Mucosa of stomach (tissue), 1 donor: Measurements from ENCODE around the gene BTBD17.
A peak's percentile ranks its signal among the peaks of the same experiment; 100 is the strongest.

ENCODE experiments used
- H3K27me3 ChIP-seq: one replicate; pipeline ENCODE4 v1.7.0; 2013; ENCODE audit warnings: mild to moderate bottlenecking, low read length; ENCODE audit not compliant: control insufficient read depth, insufficient read depth
- H3K36me3 ChIP-seq: one replicate; pipeline ENCODE4 v1.7.0; 2013; ENCODE audit warnings: low read length; ENCODE audit not compliant: control insufficient read depth, insufficient read depth
- H3K4me1 ChIP-seq: one replicate; pipeline ENCODE4 v1.7.0; 2013; ENCODE audit warnings: mild to moderate bottlenecking, low read length; ENCODE audit not compliant: control insufficient read depth, insufficient read depth
- H3K4me3 ChIP-seq: one replicate; pipeline ENCODE4 v1.7.0; 2013; ENCODE audit warnings: low read length
- H3K9ac ChIP-seq: one replicate; pipeline ENCODE4 v1.7.0; 2013; ENCODE audit warnings: mild to moderate bottlenecking, low read length, moderate library complexity
- H3K9me3 ChIP-seq: one replicate; pipeline ENCODE4 v1.7.0; 2013; ENCODE audit warnings: mild to moderate bottlenecking, low read length, moderate library complexity; ENCODE audit not compliant: control insufficient read depth
- donor health status: Pancreatic carcinoma.

Gene BTBD17

DNA sequence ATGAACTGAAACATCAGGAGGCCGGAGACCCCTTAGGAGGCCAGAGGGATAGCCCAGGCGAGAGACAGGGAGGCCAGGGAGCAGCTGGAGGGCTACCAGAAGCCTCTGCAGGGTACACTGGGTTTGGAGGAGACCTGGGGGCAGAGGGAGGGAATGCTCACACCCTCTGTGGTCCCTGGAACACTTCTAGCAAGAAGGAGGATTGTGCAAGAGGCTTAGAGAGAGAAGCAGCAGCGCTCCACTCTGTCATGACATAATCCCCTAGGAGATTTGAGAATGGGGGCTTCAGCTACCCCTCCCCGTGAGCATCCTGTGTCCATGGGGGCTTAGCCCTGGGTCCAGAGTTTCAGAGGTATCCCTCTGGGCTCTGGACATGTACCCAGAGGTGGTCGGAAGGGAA is 21.5 kb upstream of the BTBD17 start:
- H3K36me3 ChIP-seq = no peaks in the 10 kb centered on the region
- no peak overlapping the region for H3K9ac ChIP-seq
- no peaks in the 10 kb centered on the region for H3K9me3 ChIP-seq
- H3K4me3 ChIP-seq = no peak overlapping the region
- no peaks in the 10 kb centered on the region for H3K27me3 ChIP-seq
- H3K4me1 ChIP-seq = peaks cover 37% of the 10 kb centered on the region

GRCh38 chr17:74380959-74381808 is 19.5 kb upstream of the BTBD17 start:
- peak overlapping the region; percentile 16 for H3K9ac ChIP-seq
- H3K27me3 ChIP-seq = no peaks in the 10 kb centered on the region

GRCh38 chr17:74380086-74380958 is 18.7 kb upstream of the BTBD17 start:
- peak overlapping the region; percentile 59 for H3K9ac ChIP-seq

More at GRCh38 chr17:74380959-74381808, 19.5 kb upstream of the BTBD17 start:
- H3K4me3 ChIP-seq = no peak overlapping the region
- H3K4me1 ChIP-seq = peaks cover 26% of the 10 kb centered on the region
- no peaks in the 10 kb centered on the region for H3K9me3 ChIP-seq
- H3K36me3 ChIP-seq = no peaks in the 10 kb centered on the region

DNA sequence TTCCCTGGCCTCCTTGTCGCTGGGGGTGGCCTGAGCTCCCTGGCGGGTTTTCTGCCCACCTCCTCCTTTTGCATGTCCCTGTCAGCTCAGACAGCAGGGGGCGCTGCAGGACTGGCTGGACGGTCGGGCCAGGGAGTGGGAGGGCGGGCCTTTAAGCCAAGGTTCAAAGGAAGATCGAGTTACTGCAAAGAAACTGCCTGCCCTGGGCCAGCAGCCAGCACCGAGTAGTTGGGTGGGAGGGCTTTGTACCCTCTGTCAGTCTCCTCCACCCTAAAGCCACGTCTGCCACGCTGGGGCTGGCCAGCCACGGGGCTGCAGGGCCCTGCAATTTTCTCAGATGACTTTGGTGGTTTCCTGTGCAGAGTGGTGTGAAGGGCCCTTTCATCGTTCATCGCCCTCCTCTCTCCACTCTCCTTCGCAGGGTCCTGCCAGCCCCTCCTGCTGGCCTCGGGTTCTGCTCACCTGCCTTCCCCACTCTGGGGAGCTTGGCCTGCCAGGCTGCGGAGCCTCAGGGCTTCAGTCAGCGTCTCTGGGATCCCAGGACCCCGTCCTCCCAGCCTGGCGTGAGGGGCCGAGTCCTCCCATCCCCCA is 17.9 kb upstream of the BTBD17 start:
- H3K4me1 ChIP-seq = peaks cover 31% of the 10 kb centered on the region
- peak overlapping the region; percentile 59 for H3K9ac ChIP-seq
- no peaks in the 10 kb centered on the region for H3K9me3 ChIP-seq
- no peaks in the 10 kb centered on the region for H3K36me3 ChIP-seq
- no peaks in the 10 kb centered on the region for H3K27me3 ChIP-seq
- H3K4me3 ChIP-seq = no peak overlapping the region

More at GRCh38 chr17:74380086-74380958, 18.7 kb upstream of the BTBD17 start:
- H3K9me3 ChIP-seq = no peaks in the 10 kb centered on the region
- H3K4me1 ChIP-seq = peaks cover 26% of the 10 kb centered on the region
- no peaks in the 10 kb centered on the region for H3K36me3 ChIP-seq
- H3K4me3 ChIP-seq = no peak overlapping the region
- H3K27me3 ChIP-seq = no peaks in the 10 kb centered on the region

DNA sequence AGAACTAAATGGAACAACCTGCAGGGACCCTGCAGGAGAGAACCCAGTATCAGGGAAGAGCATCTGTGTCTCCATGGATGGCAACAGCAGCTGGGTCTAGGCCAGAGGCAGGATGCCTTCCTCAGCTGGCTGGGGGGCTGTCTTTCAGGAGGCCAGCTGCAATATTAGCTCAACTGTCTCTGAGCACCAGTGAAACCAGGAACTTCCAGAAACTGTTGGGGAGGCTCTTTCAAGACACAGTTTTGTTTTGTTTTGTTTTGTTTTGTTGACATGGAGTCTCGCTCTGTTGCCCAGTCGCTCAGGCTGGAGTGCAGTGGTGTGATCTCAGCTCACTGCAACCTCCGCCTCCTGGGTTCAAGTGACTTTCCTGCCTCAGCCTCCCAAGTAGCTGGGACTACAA is 13.2 kb upstream of the BTBD17 start:
- H3K27me3 ChIP-seq = no peaks in the 10 kb centered on the region
- no peak overlapping the region for H3K4me3 ChIP-seq
- H3K9ac ChIP-seq = no peak overlapping the region
- no peaks in the 10 kb centered on the region for H3K9me3 ChIP-seq
- peaks cover 36% of the 10 kb centered on the region for H3K4me1 ChIP-seq
- H3K36me3 ChIP-seq = no peaks in the 10 kb centered on the region

DNA sequence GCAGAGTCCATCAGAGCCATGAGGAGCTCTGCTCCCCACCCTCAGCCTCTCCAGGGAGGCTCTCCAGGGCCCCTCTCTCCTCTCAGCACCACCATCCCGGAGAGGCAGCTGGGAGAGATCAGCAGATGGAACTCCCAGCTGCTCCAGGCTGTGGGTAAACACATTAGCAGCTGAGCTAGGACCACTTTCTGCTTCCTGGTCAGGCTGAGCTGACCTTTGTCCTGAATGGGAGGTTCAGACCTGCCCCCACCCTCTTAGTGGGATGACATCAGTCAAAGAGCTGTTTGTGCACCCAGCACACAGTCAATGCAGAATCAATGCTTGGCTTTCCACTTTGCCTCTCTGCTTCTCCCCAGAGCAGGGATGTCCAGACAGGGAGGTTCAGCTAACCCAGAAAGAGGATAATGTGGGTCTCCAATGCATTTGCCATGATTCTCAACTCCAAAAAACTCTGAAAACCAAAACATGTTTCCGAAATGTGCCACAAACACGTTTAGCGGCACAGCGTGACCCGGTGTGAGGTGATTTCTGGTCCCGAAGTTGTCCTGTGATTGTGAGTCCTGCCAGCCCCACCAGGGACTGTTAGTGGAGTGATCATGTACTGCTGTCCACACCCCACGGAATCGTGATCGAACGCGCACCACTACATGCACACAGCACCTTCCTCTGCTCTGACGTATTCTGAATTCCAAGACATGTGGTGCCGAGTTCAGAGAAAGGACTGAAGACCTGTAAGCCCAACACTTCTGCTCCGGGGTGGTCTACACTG is 12.4 kb upstream of the BTBD17 start:
- Histone ChIP-seq H3K9me3 (no peaks in the 10 kb centered on the region), H3K36me3 (no peaks in the 10 kb centered on the region), H3K9ac (peak overlapping the region; percentile 45), H3K4me1 (peaks cover 33% of the 10 kb centered on the region), H3K27me3 (peaks cover 1% of the 10 kb centered on the region), H3K4me3 (no peak overlapping the region)

DNA sequence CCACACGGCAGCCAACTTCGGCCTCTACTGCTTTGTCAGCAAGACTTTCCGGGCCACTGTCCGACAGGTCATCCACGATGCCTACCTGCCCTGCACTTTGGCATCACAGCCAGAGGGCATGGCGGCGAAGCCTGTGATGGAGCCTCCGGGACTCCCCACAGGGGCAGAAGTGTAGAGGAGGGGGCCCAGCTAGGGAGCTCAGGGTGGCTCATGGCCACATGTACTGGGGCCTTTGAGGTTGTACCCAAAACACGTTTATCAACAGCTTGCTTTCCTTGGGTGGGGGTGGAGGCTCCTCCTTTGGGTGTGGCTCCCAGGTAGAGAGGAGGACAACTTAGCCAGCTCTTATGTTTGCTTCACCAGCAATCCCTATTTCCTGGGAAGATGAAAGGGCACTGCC is 10.8 kb upstream of the BTBD17 start:
- H3K4me1 ChIP-seq = peaks cover 45% of the 10 kb centered on the region

DNA sequence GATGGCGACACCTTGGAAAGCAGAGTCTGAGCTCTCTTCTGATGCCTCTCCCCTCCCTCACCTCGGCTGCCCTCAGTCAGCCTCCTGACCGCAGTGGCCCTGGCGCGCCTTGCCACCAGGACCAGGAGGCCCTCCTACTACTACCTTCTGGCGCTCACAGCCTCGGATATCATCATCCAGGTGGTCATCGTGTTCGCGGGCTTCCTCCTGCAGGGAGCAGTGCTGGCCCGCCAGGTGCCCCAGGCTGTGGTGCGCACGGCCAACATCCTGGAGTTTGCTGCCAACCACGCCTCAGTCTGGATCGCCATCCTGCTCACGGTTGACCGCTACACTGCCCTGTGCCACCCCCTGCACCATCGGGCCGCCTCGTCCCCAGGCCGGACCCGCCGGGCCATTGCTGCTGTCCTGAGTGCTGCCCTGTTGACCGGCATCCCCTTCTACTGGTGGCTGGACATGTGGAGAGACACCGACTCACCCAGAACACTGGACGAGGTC is 10.0 kb upstream of the BTBD17 start:
- Histone ChIP-seq H3K9ac (no peak overlapping the region), H3K4me1 (peaks cover 45% of the 10 kb centered on the region), H3K9me3 (no peaks in the 10 kb centered on the region), H3K4me3 (no peak overlapping the region), H3K36me3 (no peaks in the 10 kb centered on the region), H3K27me3 (peaks cover 11% of the 10 kb centered on the region)

More for the DNA sequence above, 10.8 kb upstream of the BTBD17 start:
- H3K4me3 ChIP-seq = no peak overlapping the region
- H3K36me3 ChIP-seq = no peaks in the 10 kb centered on the region
- peaks cover 11% of the 10 kb centered on the region for H3K27me3 ChIP-seq
- H3K9me3 ChIP-seq = no peaks in the 10 kb centered on the region
- H3K9ac ChIP-seq = no peak overlapping the region

GRCh38 chr17:74369665-74370490 is 8.2 kb upstream of the BTBD17 start:
- Histone ChIP-seq H3K36me3 (no peaks in the 10 kb centered on the region), H3K4me3 (no peak overlapping the region), H3K9ac (peak overlapping the region; percentile 38), H3K4me1 (peaks cover 43% of the 10 kb centered on the region), H3K9me3 (no peaks in the 10 kb centered on the region), H3K27me3 (peaks cover 11% of the 10 kb centered on the region)

DNA sequence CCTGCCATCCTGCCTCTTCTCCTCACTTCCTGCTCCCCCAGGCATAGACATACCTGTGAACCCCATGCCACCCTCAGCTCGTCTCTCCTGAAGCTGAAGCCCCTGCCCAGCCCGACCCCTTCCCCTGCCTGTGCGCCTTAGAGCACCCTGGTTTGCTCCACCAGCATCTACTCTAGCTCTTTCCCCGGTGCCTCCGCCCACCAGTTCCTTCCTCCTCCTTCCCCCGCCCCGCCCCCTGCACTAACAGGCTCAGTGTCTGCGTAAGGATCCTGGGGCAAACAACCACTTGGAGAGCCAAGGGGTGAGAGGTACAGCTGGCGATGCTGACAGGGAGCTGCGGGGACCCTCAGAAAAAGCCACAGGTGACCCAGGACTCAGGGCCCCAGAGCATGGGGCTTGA is 7.6 kb upstream of the BTBD17 start:
- peaks cover 36% of the 10 kb centered on the region for H3K4me1 ChIP-seq
- H3K9me3 ChIP-seq = no peaks in the 10 kb centered on the region
- no peaks in the 10 kb centered on the region for H3K36me3 ChIP-seq
- peaks cover 11% of the 10 kb centered on the region for H3K27me3 ChIP-seq
- peak overlapping the region; percentile 38 for H3K9ac ChIP-seq
- H3K4me3 ChIP-seq = no peak overlapping the region
